Naive B cell (primary cell): ENCODE data around the gene TRIB2. TPM values are rescaled to one million over a fixed set of nuclear protein-coding genes. Genes with fewer than 3 reads are reported as not detected.

Experiments used
- ATAC-seq, 2 donors: fragments of 150-1000 bp; cut with Tn5 transposase; 2 replicates each; pipeline ENCODE4 v1.10.0; 2021; ENCODE audit warnings: low read depth in 2 of 2, mild to moderate bottlenecking in 2 of 2, moderate library complexity in 2 of 2
- DNase-seq: peaks from one replicate; pipeline ENCODE4 v3.0.0; 2022
- H3K27ac Mint-ChIP-seq, 6 donors: one replicate each; pipeline ENCODE4 v1.8.0; 2020 to 2022; ENCODE audit warnings: mild to moderate bottlenecking in 6 of 6, mixed read lengths in 6 of 6, moderate library complexity in 5 of 6, inconsistent platforms in 2 of 6
- H3K27me3 Mint-ChIP-seq, 3 donors: one replicate each; pipeline ENCODE4 v1.8.0; 2021 to 2022; ENCODE audit warnings: mixed read lengths in 3 of 3, mild to moderate bottlenecking in 1 of 3
- H3K36me3 Mint-ChIP-seq, 2 donors: one replicate each; pipeline ENCODE4 v1.8.0; 2020 to 2022; ENCODE audit warnings: mixed read lengths in 2 of 2, inconsistent platforms in 1 of 2, mild to moderate bottlenecking in 1 of 2
- H3K4me1 Mint-ChIP-seq, 3 donors: one replicate each; pipeline ENCODE4 v1.8.0; 2020 to 2022; ENCODE audit warnings: mixed read lengths in 3 of 3, inconsistent platforms in 1 of 3, mild to moderate bottlenecking in 1 of 3, moderate library complexity in 1 of 3
- H3K4me3 Mint-ChIP-seq, 8 donors: one replicate each; pipeline ENCODE4 v1.8.0; 2020 to 2022; ENCODE audit warnings: mild to moderate bottlenecking in 8 of 8, mixed read lengths in 8 of 8, moderate library complexity in 8 of 8, inconsistent platforms in 2 of 8
- H3K9me3 Mint-ChIP-seq, 7 donors: one replicate each; pipeline ENCODE4 v1.8.0; 2020 to 2022; ENCODE audit warnings: mixed read lengths in 7 of 7, mild to moderate bottlenecking in 5 of 7, inconsistent platforms in 2 of 7, moderate library complexity in 1 of 7
- polyA plus RNA-seq, 6 donors: library from polyadenylated mRNA; unstranded; fragments of 300-500 nt; fragmentation: Illumina TruSeq; gene quantifications; one replicate each; pipeline ENCODE4 v1.2.3, GENCODE V29; 2021; ENCODE audit warnings: low read depth in 6 of 6

TRIB2 gene
- polyA plus RNA-seq, 6 donors from 2014 or later = 48.4 to 94.2 (median 58.6) TPM

DNA sequence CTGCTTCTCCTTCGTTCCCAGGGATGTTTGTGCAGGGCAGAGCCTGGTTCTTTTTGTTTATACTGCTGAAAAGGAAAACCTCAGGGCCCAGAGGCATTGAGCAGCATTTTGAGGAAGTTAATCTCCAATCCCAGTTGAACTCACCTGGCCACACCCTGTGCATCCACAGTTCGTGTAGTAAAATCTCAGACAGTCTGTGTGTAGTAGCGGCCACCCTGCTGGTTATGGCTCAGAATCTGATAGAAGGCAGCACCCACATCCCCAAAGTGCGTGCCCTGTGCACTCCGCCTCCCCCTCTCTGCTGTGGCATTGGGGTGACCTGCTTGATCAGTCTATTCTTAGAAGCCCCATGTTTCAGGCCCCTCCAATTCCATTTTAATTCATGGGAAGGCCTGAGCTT lies 10.9 kb downstream of the TRIB2 start:
- DNase-seq (no peak), ATAC-seq (no peak)
- peak overlapping the region; percentile 23 to 93 (median 52) for H3K27ac Mint-ChIP-seq
- peaks cover 72 to 94% (median 88%) of the 10 kb centered on the region in 3 donors for H3K4me1 Mint-ChIP-seq
- peaks cover 9 to 31% of the 10 kb centered on the region in 2 donors for H3K36me3 Mint-ChIP-seq
- H3K4me3 Mint-ChIP-seq = peak overlapping the region; percentile 29 to 89 (median 79)
- no peaks in the 10 kb centered on the region for H3K27me3 Mint-ChIP-seq
- H3K9me3 Mint-ChIP-seq = no peaks in the 10 kb centered on the region

DNA sequence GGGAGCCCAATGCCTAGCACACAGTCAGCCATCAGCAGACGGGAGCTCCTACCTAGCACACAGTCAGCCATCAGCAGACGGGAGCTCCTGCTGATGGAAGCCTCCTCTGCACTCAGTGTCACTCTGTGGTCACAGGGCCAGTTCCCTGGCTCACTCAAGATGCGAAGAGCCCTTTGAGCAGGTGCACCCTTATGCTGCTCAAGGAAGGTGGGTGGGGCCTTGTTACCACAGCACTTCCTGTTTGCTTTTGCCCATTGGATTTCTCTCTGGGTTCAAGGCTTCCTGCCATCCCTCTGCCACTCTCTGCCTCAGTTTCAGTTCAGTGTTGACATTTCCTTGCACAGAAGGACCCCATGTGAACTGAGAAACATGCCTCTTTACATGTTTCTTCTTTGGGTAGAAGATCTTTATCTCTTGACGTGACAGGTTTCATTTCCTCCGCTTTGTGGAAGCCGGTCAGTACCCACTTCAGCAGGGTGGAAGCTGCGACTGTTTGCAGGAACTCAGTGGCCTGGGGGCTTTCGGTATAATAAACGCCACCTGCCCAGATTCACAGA lies 11.6 kb downstream of the TRIB2 start:
- Mint-ChIP-seq H3K36me3 (peaks cover 7 to 29% of the 10 kb centered on the region in 2 donors), H3K9me3 (no peaks in the 10 kb centered on the region), H3K27me3 (no peaks in the 10 kb centered on the region), H3K27ac (peak overlapping the region; percentile 23 to 95 (median 62)), H3K4me3 (peak overlapping the region; percentile 19 to 89 (median 79)), H3K4me1 (peaks cover 72 to 87% (median 84%) of the 10 kb centered on the region in 3 donors)
- ATAC-seq (peak; percentile 83 to 85), DNase-seq (peak; percentile 79)

DNA sequence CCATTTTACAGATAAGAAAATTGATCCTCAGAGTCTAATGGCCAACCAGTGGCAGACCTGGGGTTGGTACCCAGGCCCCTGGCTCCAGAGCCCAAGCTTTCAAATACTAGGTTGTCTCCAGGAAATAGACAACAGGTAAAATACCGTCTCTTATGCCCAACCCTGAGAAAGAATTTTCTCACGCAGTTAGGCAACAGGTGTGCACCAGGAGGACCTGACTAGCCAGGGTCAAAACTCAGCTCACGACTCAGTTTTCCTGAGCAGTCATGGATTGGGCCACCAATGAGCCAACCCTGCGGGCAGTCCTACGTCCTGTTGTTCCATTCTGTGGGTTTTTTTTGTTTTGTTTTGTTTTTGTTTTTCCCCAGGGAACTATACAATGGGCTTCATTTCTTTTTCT lies 13.5 kb downstream of the TRIB2 start:
- ATAC-seq (no peak), DNase-seq (no peak)
- Mint-ChIP-seq H3K27ac (no peak overlapping the region), H3K4me3 (peak overlapping the region in 1 of 8 donors; percentile 6), H3K4me1 (peaks cover 61 to 81% (median 75%) of the 10 kb centered on the region in 3 donors), H3K9me3 (no peaks in the 10 kb centered on the region), H3K27me3 (no peaks in the 10 kb centered on the region), H3K36me3 (peaks cover 0 to 9% of the 10 kb centered on the region in 2 donors)

DNA sequence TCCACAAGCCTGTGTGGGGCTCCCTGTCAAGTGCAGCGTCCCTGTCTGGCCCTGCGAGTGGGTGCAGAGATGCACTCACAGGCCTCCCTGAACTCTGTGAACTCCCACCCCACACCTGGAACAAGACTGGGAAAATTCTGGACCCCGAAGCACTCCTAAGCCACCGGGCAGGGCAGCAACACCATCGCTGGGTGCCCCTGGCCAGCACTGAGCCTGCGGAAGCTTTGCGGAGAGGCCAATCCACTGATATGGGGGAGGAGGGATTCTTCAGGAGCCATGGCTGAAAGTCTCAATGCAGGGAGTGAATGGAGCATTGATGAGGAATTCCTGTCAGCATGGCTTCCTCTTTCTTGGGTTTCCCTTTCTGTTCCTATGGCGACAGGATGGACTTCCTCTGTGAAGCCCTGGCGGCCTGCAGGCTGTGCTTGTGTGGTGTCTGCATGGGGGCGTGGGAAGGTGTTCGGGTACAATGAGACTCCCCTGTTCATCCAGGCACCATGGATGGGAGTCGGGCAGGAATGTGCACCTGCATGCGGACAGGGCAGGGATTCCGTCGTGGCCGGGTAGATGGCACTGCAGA lies 15.1 kb downstream of the TRIB2 start:
- no peaks in the 10 kb centered on the region for H3K9me3 Mint-ChIP-seq
- ATAC-seq = no peak

DNA sequence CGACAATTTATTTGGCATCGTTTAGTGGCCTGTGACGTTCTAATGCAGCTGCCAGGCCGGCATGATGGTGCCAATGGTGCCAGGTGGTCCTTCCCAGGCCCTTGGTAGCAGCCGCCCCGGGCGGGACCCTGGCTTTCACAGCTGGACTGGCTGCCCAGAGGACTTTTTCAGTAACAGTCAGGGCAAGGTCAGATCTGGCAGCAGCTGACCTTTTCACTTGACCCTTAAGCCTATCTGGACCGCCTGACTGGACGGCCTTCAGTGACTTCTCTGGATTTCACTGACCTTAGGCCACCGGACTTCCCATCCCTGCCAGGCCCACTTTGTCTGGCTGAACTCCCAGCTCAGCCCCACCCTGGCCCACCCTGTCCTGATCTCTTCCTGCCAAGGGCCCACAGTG lies 15.9 kb downstream of the TRIB2 start:
- ATAC-seq = no peak
- Mint-ChIP-seq H3K4me3 (peak overlapping the region in 1 of 8 donors; percentile 4), H3K36me3 (peaks cover 5 to 26% of the 10 kb centered on the region in 2 donors), H3K9me3 (no peaks in the 10 kb centered on the region), H3K27ac (peak overlapping the region in 2 of 6 donors; percentile 57 to 66), H3K27me3 (no peaks in the 10 kb centered on the region), H3K4me1 (peaks cover 56 to 81% (median 73%) of the 10 kb centered on the region in 3 donors)
- no peak for DNase-seq

More for the DNA sequence above, 15.1 kb downstream of the TRIB2 start:
- Mint-ChIP-seq H3K27ac (peak overlapping the region in 2 of 6 donors; percentile 48 to 66), H3K4me1 (peaks cover 61 to 81% (median 75%) of the 10 kb centered on the region in 3 donors), H3K27me3 (no peaks in the 10 kb centered on the region), H3K4me3 (peak overlapping the region in 2 of 8 donors; percentile 6 to 69), H3K36me3 (peaks cover 3 to 22% of the 10 kb centered on the region in 2 donors)
- DNase-seq = no peak

DNA sequence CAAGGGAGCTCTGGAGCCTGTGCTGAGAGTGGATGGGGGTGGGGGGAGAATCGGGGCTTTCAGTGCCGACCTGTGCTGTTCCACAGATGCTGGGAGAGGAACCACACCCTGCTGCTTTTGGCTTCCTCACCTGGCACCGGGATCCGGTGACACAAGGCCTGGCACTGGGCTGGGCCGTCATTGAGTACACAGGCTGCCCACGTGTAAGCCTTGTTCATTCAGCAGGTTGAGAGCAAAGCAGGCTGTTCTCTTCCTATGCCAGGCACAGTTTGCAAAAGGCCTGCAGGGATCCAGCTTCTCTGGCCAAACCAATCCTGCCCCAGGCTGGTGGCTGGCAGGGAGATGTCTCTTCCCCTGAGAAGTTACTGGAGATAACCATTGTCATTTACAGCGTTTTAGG lies 17.1 kb downstream of the TRIB2 start:
- no peak for ATAC-seq
- no peaks in the 10 kb centered on the region for H3K27me3 Mint-ChIP-seq

DNA sequence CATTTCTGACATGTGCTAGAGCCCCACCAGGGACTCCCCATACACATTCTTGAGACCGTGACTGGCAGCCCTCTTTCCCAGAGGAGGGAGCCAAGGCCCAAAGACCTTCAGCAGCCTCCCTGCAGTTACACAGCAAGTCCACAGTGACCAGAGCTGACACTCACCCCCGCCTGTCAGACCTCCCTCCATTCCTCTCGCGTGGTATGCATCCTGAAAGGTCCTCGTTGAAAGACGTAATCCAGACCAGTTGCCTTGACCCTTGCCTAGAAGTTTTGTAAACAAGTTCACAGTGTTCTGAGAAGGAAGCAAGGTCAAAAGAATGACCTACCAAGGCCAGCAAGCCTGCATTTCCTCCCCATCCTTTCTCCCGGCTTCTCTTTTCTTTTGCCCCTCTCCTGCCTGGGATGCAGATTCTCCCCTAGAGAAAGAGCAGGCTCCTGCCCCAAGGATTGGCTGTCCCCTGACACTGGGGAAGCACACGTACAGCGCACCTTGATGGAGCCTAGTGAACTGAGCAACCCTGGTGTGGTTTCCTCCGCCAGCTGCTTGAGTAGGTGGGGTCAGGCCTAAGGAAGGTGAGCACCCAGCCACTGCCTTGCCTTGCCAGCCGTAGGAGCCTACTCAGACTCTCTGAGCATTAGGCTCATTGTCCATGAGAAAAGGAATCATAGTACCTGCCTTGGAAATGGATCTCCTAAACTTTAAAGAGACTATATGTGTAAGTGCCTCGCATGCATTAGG lies 18.3 kb downstream of the TRIB2 start:
- Mint-ChIP-seq H3K4me3 (peak overlapping the region in 1 of 8 donors; percentile 21), H3K36me3 (peaks cover 12 to 26% of the 10 kb centered on the region in 2 donors), H3K27ac (peak overlapping the region in 4 of 6 donors; percentile 29 to 57 (median 44)), H3K9me3 (no peaks in the 10 kb centered on the region), H3K4me1 (peaks cover 38 to 68% (median 48%) of the 10 kb centered on the region in 3 donors), H3K27me3 (no peaks in the 10 kb centered on the region)
- DNase-seq = no peak
- ATAC-seq = no peak

More for the DNA sequence above, 17.1 kb downstream of the TRIB2 start:
- DNase-seq = no peak
- no peaks in the 10 kb centered on the region for H3K9me3 Mint-ChIP-seq
- H3K27ac Mint-ChIP-seq = peak overlapping the region in 2 of 6 donors; percentile 1 to 44
- H3K4me1 Mint-ChIP-seq = peaks cover 44 to 74% (median 61%) of the 10 kb centered on the region in 3 donors
- no peak overlapping the region for H3K4me3 Mint-ChIP-seq
- peaks cover 9 to 26% of the 10 kb centered on the region in 2 donors for H3K36me3 Mint-ChIP-seq

DNA sequence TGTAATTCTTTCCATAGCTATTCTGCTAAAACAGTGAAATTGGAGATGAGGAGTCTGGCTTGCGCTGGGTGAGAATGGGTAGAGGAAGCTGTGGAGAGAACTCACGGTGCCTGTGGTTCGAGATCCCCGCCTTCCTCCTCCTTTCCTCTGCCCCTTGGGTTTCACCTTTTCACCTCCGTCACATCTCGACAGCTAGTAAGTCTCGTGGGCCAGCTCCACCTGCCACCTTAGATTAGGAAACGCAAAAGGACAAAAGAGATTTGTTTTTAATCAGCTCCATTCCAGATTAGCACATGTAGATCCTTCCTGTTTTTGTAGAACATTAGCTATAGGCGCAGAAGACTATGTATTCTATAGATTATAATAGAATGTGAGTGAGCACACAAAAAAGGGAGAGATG lies 20.6 kb downstream of the TRIB2 start:
- ATAC-seq (peak in 1 of 2 donors; percentile 28), DNase-seq (no peak)
- Mint-ChIP-seq H3K36me3 (peaks cover 17 to 29% of the 10 kb centered on the region in 2 donors), H3K4me3 (no peak overlapping the region), H3K27me3 (no peaks in the 10 kb centered on the region), H3K4me1 (peaks cover 21 to 47% (median 33%) of the 10 kb centered on the region in 3 donors), H3K27ac (peak overlapping the region in 4 of 6 donors; percentile 16 to 88 (median 54)), H3K9me3 (no peaks in the 10 kb centered on the region)

DNA sequence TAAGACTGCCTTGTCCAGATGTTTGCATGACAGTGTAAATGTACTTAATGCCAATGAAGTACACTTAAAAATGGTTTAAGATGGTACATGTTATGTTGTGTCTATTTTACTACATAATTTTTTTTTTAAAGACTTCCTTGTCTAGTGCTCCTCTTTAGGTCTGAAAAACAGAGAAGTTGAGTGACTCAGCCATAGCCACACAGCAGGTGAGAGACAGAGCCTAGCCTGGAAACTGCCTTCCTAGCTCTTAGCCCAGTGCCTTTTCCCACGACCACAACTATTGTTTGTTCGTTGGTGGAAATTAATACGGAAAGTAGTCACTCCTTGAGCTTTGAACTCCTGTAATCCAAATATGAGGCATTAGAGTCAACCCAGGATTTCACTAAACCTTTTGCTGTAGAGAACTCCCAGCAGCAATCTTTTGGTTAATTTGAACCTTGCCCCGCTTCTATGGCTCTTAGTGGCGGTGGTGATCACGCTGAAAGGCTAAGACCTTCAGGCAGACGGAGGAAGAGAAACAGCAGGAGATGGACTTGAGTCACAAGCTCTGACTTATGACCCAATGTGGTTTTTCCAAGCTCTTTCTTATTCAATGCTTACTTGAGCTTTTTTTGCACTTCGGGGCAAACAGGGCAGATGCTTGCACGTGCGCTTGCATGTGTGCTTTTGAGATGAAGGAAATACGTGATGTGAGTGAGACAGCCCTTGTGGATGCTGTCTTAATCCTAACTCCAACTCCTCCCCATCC lies 21.2 kb downstream of the TRIB2 start:
- ATAC-seq (no peak), DNase-seq (no peak)
- Mint-ChIP-seq H3K4me1 (peaks cover 18 to 45% (median 30%) of the 10 kb centered on the region in 3 donors), H3K36me3 (peaks cover 22 to 32% of the 10 kb centered on the region in 2 donors), H3K27me3 (no peaks in the 10 kb centered on the region), H3K4me3 (no peak overlapping the region), H3K27ac (peak overlapping the region in 4 of 6 donors; percentile 13 to 88 (median 52)), H3K9me3 (no peaks in the 10 kb centered on the region)

DNA sequence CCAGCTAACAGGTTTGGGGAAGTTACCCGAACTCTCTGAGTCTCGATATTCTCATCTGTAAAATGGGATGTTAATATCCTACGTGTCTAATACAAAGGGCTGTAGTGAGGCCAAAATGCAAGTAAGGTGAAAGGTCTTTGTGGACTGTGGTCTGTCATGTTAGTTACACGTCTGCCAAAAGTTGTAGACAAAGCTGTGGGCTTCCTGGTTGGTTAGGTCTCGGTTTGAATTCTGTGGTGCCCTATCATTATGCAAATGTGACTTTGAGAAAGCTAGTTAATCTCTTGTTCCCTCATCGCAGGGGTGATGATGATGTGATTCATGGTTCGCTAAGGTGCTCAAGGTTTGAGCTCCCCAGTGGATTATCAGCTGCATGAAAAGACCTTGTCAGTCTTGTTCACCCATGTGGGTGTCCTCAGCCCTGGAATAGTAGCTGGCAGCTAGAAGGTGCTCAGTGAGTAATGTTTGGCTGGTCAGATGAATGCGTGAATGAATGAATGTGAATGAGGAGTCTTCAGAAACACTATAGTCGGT lies 23.1 kb downstream of the TRIB2 start:
- Mint-ChIP-seq H3K27me3 (no peaks in the 10 kb centered on the region), H3K9me3 (no peaks in the 10 kb centered on the region), H3K4me3 (no peak overlapping the region), H3K36me3 (peaks cover 22 to 32% of the 10 kb centered on the region in 2 donors), H3K4me1 (peaks cover 20 to 50% (median 26%) of the 10 kb centered on the region in 3 donors), H3K27ac (no peak overlapping the region)
- no peak for ATAC-seq
- no peak for DNase-seq

DNA sequence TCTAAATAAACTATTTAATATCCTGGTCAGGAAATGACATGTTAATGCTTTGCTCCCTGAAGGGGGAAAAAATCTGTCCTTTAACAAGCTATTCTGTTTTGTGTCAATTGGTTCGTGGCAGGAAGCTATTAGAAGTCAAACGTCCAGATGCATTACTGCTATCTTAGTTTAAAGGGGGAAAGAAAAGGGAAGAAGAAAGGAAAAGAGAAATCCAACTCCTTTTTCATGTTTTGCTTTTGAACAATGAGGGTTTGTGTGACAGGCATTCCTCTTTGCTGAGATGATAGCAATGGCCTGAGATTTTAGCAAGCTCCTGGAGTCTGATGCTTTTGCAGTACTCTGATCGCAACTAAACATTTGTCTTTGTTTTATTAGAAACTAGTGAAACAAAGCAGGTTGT lies 24.6 kb downstream of the TRIB2 start:
- Mint-ChIP-seq H3K4me1 (peaks cover 11 to 34% (median 11%) of the 10 kb centered on the region in 3 donors), H3K4me3 (no peak overlapping the region), H3K27me3 (no peaks in the 10 kb centered on the region), H3K36me3 (peaks cover 22 to 23% of the 10 kb centered on the region in 2 donors), H3K9me3 (no peaks in the 10 kb centered on the region), H3K27ac (peak overlapping the region in 3 of 6 donors; percentile 30 to 68 (median 41))
- ATAC-seq (no peak), DNase-seq (no peak)

DNA sequence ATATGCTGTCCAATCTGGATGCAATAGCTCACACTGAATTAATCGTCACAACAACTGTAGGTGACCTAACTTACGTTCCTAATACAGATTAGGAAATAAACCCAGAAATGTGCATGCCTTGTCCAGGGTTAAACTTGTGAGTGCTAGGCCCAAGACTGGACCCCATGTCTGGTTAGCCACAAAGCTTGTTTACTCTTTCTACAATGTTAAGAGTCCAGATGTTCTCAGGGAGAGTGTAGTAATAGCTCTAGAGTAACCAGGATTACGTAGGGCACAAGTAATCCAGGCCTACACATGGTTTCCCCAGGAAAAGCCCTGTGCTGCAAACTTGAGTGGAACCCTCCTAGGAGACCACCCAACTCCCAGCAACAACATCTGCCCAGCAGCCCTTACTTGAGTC lies 26.2 kb downstream of the TRIB2 start:
- peaks cover 0 to 22% (median 4%) of the 10 kb centered on the region in 3 donors for H3K4me1 Mint-ChIP-seq
- H3K27me3 Mint-ChIP-seq = no peaks in the 10 kb centered on the region
- no peak overlapping the region for H3K4me3 Mint-ChIP-seq
- peaks cover 15 to 16% of the 10 kb centered on the region in 2 donors for H3K36me3 Mint-ChIP-seq
- H3K9me3 Mint-ChIP-seq = no peaks in the 10 kb centered on the region
- ATAC-seq (no peak), DNase-seq (no peak)
- no peak overlapping the region for H3K27ac Mint-ChIP-seq
